HEK293 (cell line): ENCODE results near the gene UCHL1.
A peak's percentile ranks its signal among the peaks of the same experiment; 100 is the strongest.

ENCODE experiments used
- CTCF ChIA-PET: fragments of 350-600 bp; formaldehyde crosslinking; extraction: SDS; loops from one replicate; lab custom pipeline; 2021; ENCODE audit warnings: antibody characterized with exemption; lab: Yijun Ruan, JAX
- POLR2A ChIA-PET: fragments of 300-600 bp; formaldehyde crosslinking; extraction: SDS; loops from one replicate; lab custom pipeline; 2020; ENCODE audit warnings: antibody characterized with exemption, inconsistent platforms; lab: Yijun Ruan, JAX
- H3K27ac ChIP-seq: fragments of 200-500 bp; sonication (Bioruptor generic); 2 replicates; pipeline ENCODE4 v1.5.1; 2014; ENCODE audit warnings: low read depth, low read length, control low read depth, inconsistent platforms; ENCODE audit errors: extremely low read depth
- H3K36me3 ChIP-seq, 2 experiments: fragments of 200-500 bp in 1 of 2; sonication (Bioruptor generic) in 1 of 2; 1 replicate in 1 of 2; 2 replicates in 1 of 2; pipeline ENCODE4 v1.5.1; 2014 to 2017; ENCODE audit warnings: inconsistent platforms in 2 of 2, low read length in 2 of 2; ENCODE audit not compliant: control insufficient read depth in 2 of 2, insufficient read depth in 1 of 2
- H3K4me1 ChIP-seq: fragments of 200-500 bp; sonication (Bioruptor generic); 2 replicates; pipeline ENCODE4 v1.5.1; 2014; ENCODE audit warnings: mild to moderate bottlenecking, low read length, inconsistent platforms; ENCODE audit not compliant: control insufficient read depth, insufficient read depth
- H3K4me3 ChIP-seq: 2 replicates; pipeline ENCODE4 v1.5.1; 2011; ENCODE audit warnings: low read depth, mild to moderate bottlenecking, control low read depth, low read length, moderate library complexity
- H3K9me3 ChIP-seq: fragments of 200-500 bp; sonication (Bioruptor generic); 2 replicates; pipeline ENCODE4 v1.5.1; 2014; ENCODE audit warnings: low read depth, low read length, inconsistent platforms; ENCODE audit not compliant: control insufficient read depth, insufficient read depth
- BCL11B ChIP-seq: fragments of 450-650 bp; formaldehyde crosslinking; IDR thresholded peaks from 2 replicates; pipeline ENCODE4 v1.5.1; 2016; ENCODE audit warnings: low read depth, missing biosample characterization, missing genetic modification characterization
- EGR2 ChIP-seq: fragments of 450-650 bp; formaldehyde crosslinking; IDR thresholded peaks from 2 replicates; pipeline ENCODE4 v1.5.1; 2016; ENCODE audit warnings: low read depth, missing biosample characterization, missing genetic modification characterization
- GLI4 ChIP-seq: fragments of 450-650 bp; formaldehyde crosslinking; IDR thresholded peaks from 2 replicates; pipeline ENCODE4 v1.5.1; 2016; ENCODE audit warnings: missing biosample characterization, missing genetic modification characterization
- HOXA7 ChIP-seq: sonication (generic); formaldehyde crosslinking; IDR thresholded peaks from 2 replicates; pipeline ENCODE4 v1.8.1; 2022; ENCODE audit warnings: missing genetic modification reagents, borderline replicate concordance
- PATZ1 ChIP-seq: fragments of 450-650 bp; formaldehyde crosslinking; IDR thresholded peaks from 2 replicates; pipeline ENCODE4 v1.5.1; 2016; ENCODE audit warnings: missing biosample characterization, missing genetic modification characterization
- TRIM28 ChIP-seq: IDR thresholded peaks from 2 replicates; pipeline ENCODE4 v1.6.1; 2011; ENCODE audit warnings: low read length, control low read depth, borderline replicate concordance
- TSHZ1 ChIP-seq: fragments of 450-650 bp; formaldehyde crosslinking; IDR thresholded peaks from 2 replicates; pipeline ENCODE4 v1.5.1; 2016; ENCODE audit warnings: missing biosample characterization, missing genetic modification characterization, borderline replicate concordance
- WT1 ChIP-seq: fragments of 450-650 bp; formaldehyde crosslinking; IDR thresholded peaks from 2 replicates; pipeline ENCODE4 v1.5.1; 2016; ENCODE audit warnings: missing biosample characterization, missing genetic modification characterization
- ZBTB20 ChIP-seq: fragments of 450-650 bp; formaldehyde crosslinking; IDR thresholded peaks from 2 replicates; pipeline ENCODE4 v1.5.1; 2016; ENCODE audit warnings: missing biosample characterization, missing genetic modification characterization
- ZNF174 ChIP-seq: fragments of 450-650 bp; formaldehyde crosslinking; IDR thresholded peaks from 2 replicates; pipeline ENCODE4 v1.5.0; 2017; ENCODE audit warnings: missing biosample characterization, mild to moderate bottlenecking, missing genetic modification characterization
- ZNF175 ChIP-seq: fragments of 450-650 bp; formaldehyde crosslinking; IDR thresholded peaks from 2 replicates; pipeline ENCODE4 v1.5.1; 2016; ENCODE audit warnings: missing biosample characterization, missing genetic modification characterization
- ZNF202 ChIP-seq: fragments of 450-650 bp; formaldehyde crosslinking; IDR thresholded peaks from 2 replicates; pipeline ENCODE4 v1.5.1; 2016; ENCODE audit warnings: missing biosample characterization, missing genetic modification characterization, borderline replicate concordance
- ZNF24 ChIP-seq: fragments of 450-650 bp; formaldehyde crosslinking; IDR thresholded peaks from 2 replicates; pipeline ENCODE4 v1.5.1; 2016; ENCODE audit warnings: missing biosample characterization, missing genetic modification characterization
- ZNF302 ChIP-seq: fragments of 450-650 bp; formaldehyde crosslinking; IDR thresholded peaks from 2 replicates; pipeline ENCODE4 v1.5.1; 2016; ENCODE audit warnings: missing biosample characterization, missing genetic modification characterization, low read depth
- ZNF324 ChIP-seq: fragments of 450-650 bp; formaldehyde crosslinking; IDR thresholded peaks from 2 replicates; pipeline ENCODE4 v1.5.1; 2016; ENCODE audit warnings: missing biosample characterization, missing genetic modification characterization
- ZNF335 ChIP-seq: fragments of 450-650 bp; formaldehyde crosslinking; conservative IDR thresholded peaks from 2 replicates; pipeline ENCODE4 v1.5.1; 2016; ENCODE audit warnings: missing biosample characterization, missing genetic modification characterization
- ZNF394 ChIP-seq: fragments of 450-650 bp; formaldehyde crosslinking; IDR thresholded peaks from 2 replicates; pipeline ENCODE4 v1.5.1; 2016; ENCODE audit warnings: missing biosample characterization, missing genetic modification characterization, mild to moderate bottlenecking, moderate library complexity, borderline replicate concordance
- ZNF404 ChIP-seq: fragments of 450-650 bp; formaldehyde crosslinking; IDR thresholded peaks from 2 replicates; pipeline ENCODE4 v1.5.1; 2017; ENCODE audit warnings: missing biosample characterization, missing genetic modification characterization
- ZNF473 ChIP-seq: fragments of 450-650 bp; formaldehyde crosslinking; IDR thresholded peaks from 2 replicates; pipeline ENCODE4 v1.5.1; 2017; ENCODE audit warnings: missing biosample characterization, missing genetic modification characterization
- ZNF514 ChIP-seq: fragments of 450-650 bp; formaldehyde crosslinking; IDR thresholded peaks from 2 replicates; pipeline ENCODE4 v1.5.1; 2016; ENCODE audit warnings: missing biosample characterization, missing genetic modification characterization
- ZNF549 ChIP-seq: fragments of 450-650 bp; IDR thresholded peaks from 2 replicates; pipeline ENCODE4 v1.5.1; 2018; ENCODE audit warnings: missing biosample characterization, missing genetic modification characterization, mild to moderate bottlenecking, inconsistent platforms, moderate library complexity
- ZNF558 ChIP-seq: fragments of 450-650 bp; formaldehyde crosslinking; IDR thresholded peaks from 2 replicates; pipeline ENCODE4 v1.5.1; 2016; ENCODE audit warnings: missing biosample characterization, missing genetic modification characterization
- ZNF571 ChIP-seq: fragments of 450-650 bp; formaldehyde crosslinking; IDR thresholded peaks from 2 replicates; pipeline ENCODE4 v1.5.0; 2017; ENCODE audit warnings: missing biosample characterization, missing genetic modification characterization
- ZNF596 ChIP-seq: fragments of 450-650 bp; IDR thresholded peaks from 2 replicates; pipeline ENCODE4 v1.5.0; 2018; ENCODE audit warnings: missing biosample characterization, mild to moderate bottlenecking, missing genetic modification characterization, moderate library complexity
- ZNF645 ChIP-seq: fragments of 450-650 bp; formaldehyde crosslinking; IDR thresholded peaks from 2 replicates; pipeline ENCODE4; 2016; ENCODE audit warnings: missing biosample characterization, missing genetic modification characterization
- ZNF747 ChIP-seq: fragments of 450-650 bp; formaldehyde crosslinking; IDR thresholded peaks from 2 replicates; pipeline ENCODE4 v1.5.1; 2016; ENCODE audit warnings: missing biosample characterization, missing genetic modification characterization
- ZSCAN16 ChIP-seq: fragments of 450-650 bp; formaldehyde crosslinking; IDR thresholded peaks from 2 replicates; pipeline ENCODE4 v1.5.1; 2016; ENCODE audit warnings: missing biosample characterization, missing genetic modification characterization
- TF ChIP-seq, protein P1 (sequence below): fragments of 450-650 bp; formaldehyde crosslinking; IDR thresholded peaks from 2 replicates; pipeline ENCODE4 v1.5.1; 2016; ENCODE audit warnings: missing biosample characterization, missing genetic modification characterization
- TF ChIP-seq, protein P2 (sequence below): fragments of 450-650 bp; formaldehyde crosslinking; optimal IDR thresholded peaks from 2 replicates; pipeline ENCODE3; 2016; ENCODE audit warnings: missing biosample characterization, mild to moderate bottlenecking, missing genetic modification characterization
- TF ChIP-seq, protein P3 (sequence below): fragments of 450-650 bp; formaldehyde crosslinking; IDR thresholded peaks from 2 replicates; pipeline ENCODE4 v1.5.1; 2016; ENCODE audit warnings: missing biosample characterization, missing genetic modification characterization

The UCHL1 gene

DNA sequence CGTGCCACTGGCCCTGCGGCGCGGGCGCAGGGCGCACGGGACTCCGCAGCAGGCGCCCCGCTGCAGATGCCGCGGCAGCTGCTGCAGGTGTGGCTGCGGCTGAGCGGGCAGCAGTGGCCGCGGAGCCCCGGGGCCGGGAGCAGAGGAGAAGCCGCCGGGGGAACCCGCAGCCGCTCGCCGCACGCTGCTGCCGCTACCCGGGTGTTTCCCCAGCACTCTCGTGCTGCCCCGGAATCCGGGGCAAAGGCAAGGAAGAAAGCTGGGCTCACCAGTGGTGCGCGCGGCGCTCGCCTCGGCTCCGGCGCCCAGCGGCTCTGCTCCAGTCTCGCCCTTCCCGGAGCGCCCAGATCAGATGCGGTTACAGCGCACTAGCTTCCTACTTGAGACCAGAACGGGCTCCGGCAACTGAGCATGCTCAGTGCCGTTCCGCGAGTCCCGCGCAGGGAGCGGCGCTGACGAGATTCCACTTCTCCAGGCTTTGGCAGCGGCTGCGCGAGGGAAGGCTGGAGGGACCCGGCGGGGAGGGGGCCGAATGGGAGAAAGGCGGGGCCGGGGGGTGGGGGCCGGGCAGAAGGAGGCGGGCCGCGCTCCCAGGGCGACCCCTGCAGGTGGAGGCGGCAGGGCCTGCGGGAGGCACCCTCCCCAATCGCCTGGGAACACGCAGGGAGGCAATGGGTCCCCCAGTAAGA, 42.4 kb upstream of the UCHL1 start, which contains the start of gene APBB2 (continued):
- TF ChIP-seq TSHZ1 (tag by site-specific recombination) (no peak), ZNF747 (tag by site-specific recombination) (no peak), ZNF174 (tag by site-specific recombination) (no peak), ZNF571 (tag by site-specific recombination) (no peak), ZNF549 (tag by site-specific recombination) (no peak), ZNF514 (no peak), ZNF302 (tag by site-specific recombination) (no peak), ZNF558 (no peak), ZNF175 (tag by site-specific recombination) (no peak), WT1 (tag by site-specific recombination) (no peak), ZNF596 (tag by site-specific recombination) (no peak), BCL11B (tag by site-specific recombination) (no peak), ZSCAN16 (tag by site-specific recombination) (no peak), ZNF24 (tag by site-specific recombination) (no peak), ZNF473 (tag by site-specific recombination) (no peak), ZNF394 (tag by site-specific recombination) (no peak), ZNF335 (tag by site-specific recombination) (no peak), ZNF404 (no peak), ZNF202 (no peak)
- TF ChIP-seq, protein P1, sequence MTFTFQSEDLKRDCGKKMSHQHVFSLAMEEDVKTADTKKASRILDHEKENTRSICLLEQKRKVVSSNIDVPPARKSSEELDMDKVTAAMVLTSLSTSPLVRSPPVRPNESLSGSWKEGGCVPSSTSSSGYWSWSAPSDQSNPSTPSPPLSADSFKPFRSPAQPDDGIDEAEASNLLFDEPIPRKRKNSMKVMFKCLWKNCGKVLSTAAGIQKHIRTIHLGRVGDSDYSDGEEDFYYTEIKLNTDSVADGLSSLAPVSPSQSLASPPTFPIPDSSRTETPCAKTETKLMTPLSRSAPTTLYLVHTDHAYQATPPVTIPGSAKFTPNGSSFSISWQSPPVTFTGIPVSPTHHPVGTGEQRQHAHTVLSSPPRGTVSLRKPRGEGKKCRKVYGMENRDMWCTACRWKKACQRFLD (tag by site-specific recombination): no peak
- TF ChIP-seq, protein P2, sequence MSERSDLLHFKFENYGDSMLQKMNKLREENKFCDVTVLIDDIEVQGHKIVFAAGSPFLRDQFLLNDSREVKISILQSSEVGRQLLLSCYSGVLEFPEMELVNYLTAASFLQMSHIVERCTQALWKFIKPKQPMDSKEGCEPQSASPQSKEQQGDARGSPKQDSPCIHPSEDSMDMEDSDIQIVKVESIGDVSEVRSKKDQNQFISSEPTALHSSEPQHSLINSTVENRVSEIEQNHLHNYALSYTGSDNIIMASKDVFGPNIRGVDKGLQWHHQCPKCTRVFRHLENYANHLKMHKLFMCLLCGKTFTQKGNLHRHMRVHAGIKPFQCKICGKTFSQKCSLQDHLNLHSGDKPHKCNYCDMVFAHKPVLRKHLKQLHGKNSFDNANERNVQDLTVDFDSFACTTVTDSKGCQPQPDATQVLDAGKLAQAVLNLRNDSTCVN (tag by site-specific recombination): peak; percentile 89
- TF ChIP-seq, protein P3, sequence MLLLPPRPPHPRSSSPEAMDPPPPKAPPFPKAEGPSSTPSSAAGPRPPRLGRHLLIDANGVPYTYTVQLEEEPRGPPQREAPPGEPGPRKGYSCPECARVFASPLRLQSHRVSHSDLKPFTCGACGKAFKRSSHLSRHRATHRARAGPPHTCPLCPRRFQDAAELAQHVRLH (tag by site-specific recombination): no peak

- CTCF ChIA-PET: interaction anchor here (0.7 to 4.0 kb wide), 6 partner anchors 10 to 292 kb away, joined by 3 to 57 read pairs (median 4); no protein-coding TSS in a partner anchor
- POLR2A ChIA-PET: interaction anchor here (0.7 to 1.9 kb wide), 10 partner anchors 9 to 296 kb away, joined by 3 to 8 read pairs (median 3); partner anchors contain the start of gene UCHL1
- no peaks in the 10 kb centered on the region for H3K9me3 ChIP-seq
- H3K36me3 ChIP-seq: no peaks in the 10 kb centered on the region
- H3K4me1 ChIP-seq: no peaks in the 10 kb centered on the region
- no peak overlapping the region for H3K4me3 ChIP-seq
- H3K27ac ChIP-seq: no peak overlapping the region; the same call in 1 of the 2 replicates
- TF ChIP-seq GLI4 (tag by site-specific recombination) (no peak), ZNF324 (tag by site-specific recombination) (no peak), ZNF335 (tag by site-specific recombination) (peak; percentile 77), ZNF645 (tag by site-specific recombination) (no peak), TRIM28 (no peak), HOXA7 (no peak), PATZ1 (tag by site-specific recombination) (peak; percentile 10), EGR2 (tag by site-specific recombination) (peak; percentile 74), ZBTB20 (tag by site-specific recombination) (no peak)
These were observed 41.9 kb upstream of the UCHL1 start for GRCh38 chr4:41214825-41215146.
